ENCODE measurements around the gene GRK6. TPM values are rescaled to one million over a fixed set of nuclear protein-coding genes. Genes with fewer than 3 reads are reported as not detected.

The GRK6 gene
- total RNA-seq, 4 donors from 2014 or later = 29.1 to 62.2 (median 37.1) TPM

GRCh38 chr5:177456591-177456964, 30.1 kb downstream of the GRK6 start:
- Histone ChIP-seq H3K27me3 (no peaks in the 10 kb centered on the region), H3K36me3 (peaks cover 24% of the 10 kb centered on the region), H3K4me1 (peaks cover 50% of the 10 kb centered on the region), H3K27ac (no peak overlapping the region), H3K4me3 (peak overlapping the region; percentile 74), H3K9me3 (no peaks in the 10 kb centered on the region)
- TF ChIP-seq CTCF (IDR thresholded peaks at IDR 0.05) (no peak), EP300 (IDR thresholded peaks at IDR 0.05) (no peak), POLR2AphosphoS5 (IDR thresholded peaks at IDR 0.05) (no peak), POLR2A (IDR thresholded peaks at IDR 0.05) (no peak)
- WGBS = 26% methylated on average over 12 of the region's 12 CpGs
- peak in 1 of 2 donors; percentile 75 for DNase-seq (ENCODE audit: low spot score in 2 of 2)

GRCh38 chr5:177456976-177457851, 30.7 kb downstream of the GRK6 start:
- Histone ChIP-seq H3K27ac (no peak overlapping the region), H3K4me3 (no peak overlapping the region)

GRCh38 chr5:177457852-177458681, 31.6 kb downstream of the GRK6 start:
- WGBS = 79% methylated on average over 5 of the region's 20 CpGs
- peaks cover 24% of the 10 kb centered on the region for H3K36me3 ChIP-seq
- no peaks in the 10 kb centered on the region for H3K27me3 ChIP-seq
- peaks cover 41% of the 10 kb centered on the region for H3K4me1 ChIP-seq
- TF ChIP-seq POLR2A (IDR thresholded peaks at IDR 0.05) (no peak), CTCF (IDR thresholded peaks at IDR 0.05) (no peak), POLR2AphosphoS5 (IDR thresholded peaks at IDR 0.05) (no peak), EP300 (IDR thresholded peaks at IDR 0.05) (no peak)
- no peaks in the 10 kb centered on the region for H3K9me3 ChIP-seq
- H3K4me3 ChIP-seq = no peak overlapping the region
- H3K27ac ChIP-seq = peak overlapping the region; percentile 8
- peak in 1 of 2 donors; percentile 78 for DNase-seq (ENCODE audit: low spot score in 2 of 2)

More at GRCh38 chr5:177456976-177457851, 30.7 kb downstream of the GRK6 start:
- WGBS = 66% methylated on average over 24 of the region's 24 CpGs
- peaks cover 24% of the 10 kb centered on the region for H3K36me3 ChIP-seq
- no peak for DNase-seq (ENCODE audit: low spot score in 2 of 2)
- peaks cover 48% of the 10 kb centered on the region for H3K4me1 ChIP-seq
- TF ChIP-seq POLR2A (IDR thresholded peaks at IDR 0.05) (no peak), CTCF (IDR thresholded peaks at IDR 0.05) (peak; percentile 64 to 77), POLR2AphosphoS5 (IDR thresholded peaks at IDR 0.05) (no peak)
- H3K27me3 ChIP-seq = no peaks in the 10 kb centered on the region
- no peaks in the 10 kb centered on the region for H3K9me3 ChIP-seq

GRCh38 chr5:177458912-177459350, 32.5 kb downstream of the GRK6 start:
- Histone ChIP-seq H3K4me1 (peaks cover 33% of the 10 kb centered on the region), H3K27me3 (no peaks in the 10 kb centered on the region), H3K9me3 (no peaks in the 10 kb centered on the region), H3K4me3 (no peak overlapping the region), H3K36me3 (peaks cover 24% of the 10 kb centered on the region), H3K27ac (no peak overlapping the region)
- TF ChIP-seq CTCF (IDR thresholded peaks at IDR 0.05) = no peak
- TF ChIP-seq EP300 (IDR thresholded peaks at IDR 0.05) = no peak
- TF ChIP-seq POLR2A (IDR thresholded peaks at IDR 0.05) = no peak
- TF ChIP-seq POLR2AphosphoS5 (IDR thresholded peaks at IDR 0.05) = no peak
- 74% methylated on average over 9 of the region's 14 CpGs for WGBS
- no peak for DNase-seq (ENCODE audit: low spot score in 2 of 2)

- H3K27ac ChIP-seq = no peak overlapping the region
- peaks cover 29% of the 10 kb centered on the region for H3K4me1 ChIP-seq
- no peaks in the 10 kb centered on the region for H3K9me3 ChIP-seq
- H3K27me3 ChIP-seq = no peaks in the 10 kb centered on the region
- DNase-seq (ENCODE audit: low spot score in 2 of 2) = no peak
- H3K36me3 ChIP-seq = peaks cover 24% of the 10 kb centered on the region
- TF ChIP-seq EP300 (IDR thresholded peaks at IDR 0.05) (no peak), POLR2AphosphoS5 (IDR thresholded peaks at IDR 0.05) (no peak), CTCF (IDR thresholded peaks at IDR 0.05) (no peak), POLR2A (IDR thresholded peaks at IDR 0.05) (no peak)
- H3K4me3 ChIP-seq = no peak overlapping the region
- 87% methylated on average over 11 of the region's 11 CpGs for WGBS
Observed at GRCh38 chr5:177459357-177459756, 32.9 kb downstream of the GRK6 start.
